B cell (primary cell): ENCODE results near the gene PCDH9.

Source experiments
- EZH2 ChIP-seq: IDR thresholded peaks from 2 replicates; pipeline ENCODE4 v1.6.1; 2012; ENCODE audit warnings: borderline replicate concordance, low read depth, mild to moderate bottlenecking, moderate library complexity, low read length; ENCODE audit not compliant: insufficient read depth, poor library complexity, severe bottlenecking
- TF ChIP-seq, protein P1 (sequence below): fragments of 200-600 bp; IDR thresholded peaks from one replicate; pipeline ENCODE4 v1.8.0; 2022; ENCODE audit warnings: antibody characterized with exemption, mild to moderate bottlenecking

DNA sequence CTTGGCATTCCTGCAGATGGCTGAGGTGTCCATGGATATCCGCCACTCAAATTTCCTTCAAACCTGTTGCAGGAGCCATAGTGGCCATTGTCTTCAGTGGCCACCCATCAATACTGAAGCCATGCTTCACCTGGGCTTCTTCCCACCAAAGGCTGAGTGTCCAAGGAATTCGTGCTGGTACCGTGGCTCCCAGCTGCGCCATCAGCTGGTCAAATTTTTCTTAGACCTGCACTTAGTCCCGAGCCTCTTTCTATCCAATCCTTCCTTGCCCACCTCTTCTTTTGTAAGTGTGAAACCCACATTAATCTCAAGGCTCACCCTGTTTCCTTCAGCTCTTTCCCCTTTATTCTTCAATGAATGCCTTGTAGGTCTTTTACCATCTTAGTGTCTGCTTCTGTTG is 152.1 kb downstream of the PCDH9 start:
- TF ChIP-seq, protein P1, sequence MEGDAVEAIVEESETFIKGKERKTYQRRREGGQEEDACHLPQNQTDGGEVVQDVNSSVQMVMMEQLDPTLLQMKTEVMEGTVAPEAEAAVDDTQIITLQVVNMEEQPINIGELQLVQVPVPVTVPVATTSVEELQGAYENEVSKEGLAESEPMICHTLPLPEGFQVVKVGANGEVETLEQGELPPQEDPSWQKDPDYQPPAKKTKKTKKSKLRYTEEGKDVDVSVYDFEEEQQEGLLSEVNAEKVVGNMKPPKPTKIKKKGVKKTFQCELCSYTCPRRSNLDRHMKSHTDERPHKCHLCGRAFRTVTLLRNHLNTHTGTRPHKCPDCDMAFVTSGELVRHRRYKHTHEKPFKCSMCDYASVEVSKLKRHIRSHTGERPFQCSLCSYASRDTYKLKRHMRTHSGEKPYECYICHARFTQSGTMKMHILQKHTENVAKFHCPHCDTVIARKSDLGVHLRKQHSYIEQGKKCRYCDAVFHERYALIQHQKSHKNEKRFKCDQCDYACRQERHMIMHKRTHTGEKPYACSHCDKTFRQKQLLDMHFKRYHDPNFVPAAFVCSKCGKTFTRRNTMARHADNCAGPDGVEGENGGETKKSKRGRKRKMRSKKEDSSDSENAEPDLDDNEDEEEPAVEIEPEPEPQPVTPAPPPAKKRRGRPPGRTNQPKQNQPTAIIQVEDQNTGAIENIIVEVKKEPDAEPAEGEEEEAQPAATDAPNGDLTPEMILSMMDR: no peak
- TF ChIP-seq EZH2: no peak
